Astrocyte (in vitro differentiated cells and primary cell): ENCODE data around the gene RAB2B. TPM values are rescaled to one million over a fixed set of nuclear protein-coding genes. Genes with fewer than 3 reads are reported as not detected.

Experiments used
- DNase-seq: peaks from one replicate; pipeline ENCODE4 v3.0.0-alpha.2; 2010; ENCODE audit warnings: low read depth
- FAIRE-seq: peaks from 2 replicates; lab custom pipeline; 2011; peaks lifted over from hg19 to GRCh38; lab: Jason Lieb, UNC
- H2AFZ ChIP-seq: 2 replicates; pipeline ENCODE4 v1.6.0; 2012; ENCODE audit warnings: low read depth, low read length, inconsistent platforms
- H3K27ac ChIP-seq: 2 replicates; pipeline ENCODE4 v1.5.1; 2011; ENCODE audit warnings: low read depth, low read length, inconsistent platforms
- H3K27me3 ChIP-seq: 2 replicates; pipeline ENCODE4 v1.6.0; 2011; ENCODE audit warnings: low read length, inconsistent platforms; ENCODE audit not compliant: insufficient read depth
- H3K36me3 ChIP-seq: 2 replicates; pipeline ENCODE4 v1.5.1; 2011; ENCODE audit warnings: low read length, inconsistent platforms; ENCODE audit not compliant: insufficient read depth
- H3K4me1 ChIP-seq: 2 replicates; pipeline ENCODE4 v1.5.1; 2011; ENCODE audit warnings: low read length, inconsistent platforms; ENCODE audit not compliant: insufficient read depth
- H3K4me2 ChIP-seq: 2 replicates; pipeline ENCODE4 v1.6.0; 2012; ENCODE audit warnings: low read length, inconsistent platforms
- H3K4me3 ChIP-seq: 2 replicates; pipeline ENCODE4 v1.5.1; 2011; ENCODE audit warnings: low read depth, mild to moderate bottlenecking, low read length, inconsistent platforms; ENCODE audit not compliant: insufficient read depth
- H3K79me2 ChIP-seq: 2 replicates; pipeline ENCODE4 v1.6.0; 2012; ENCODE audit warnings: mild to moderate bottlenecking, low read length, inconsistent platforms; ENCODE audit not compliant: insufficient read depth
- H3K9ac ChIP-seq: 2 replicates; pipeline ENCODE4 v1.6.0; 2012; ENCODE audit warnings: mild to moderate bottlenecking, low read length, inconsistent platforms
- H3K9me3 ChIP-seq: 2 replicates; pipeline ENCODE4 v1.5.1; 2012; ENCODE audit warnings: low read depth, mild to moderate bottlenecking, low read length, inconsistent platforms; ENCODE audit not compliant: insufficient read depth
- H4K20me1 ChIP-seq: 2 replicates; pipeline ENCODE4 v1.6.0; 2012; ENCODE audit warnings: low read length, inconsistent platforms; ENCODE audit not compliant: insufficient read depth
- H3K27ac Mint-ChIP-seq: one replicate; pipeline ENCODE4 v1.8.0; 2021; ENCODE audit warnings: mild to moderate bottlenecking, mixed read lengths; ENCODE audit not compliant: unreplicated experiment
- H3K27me3 Mint-ChIP-seq: one replicate; pipeline ENCODE4 v1.8.0; 2021; ENCODE audit warnings: low read depth, mixed read lengths; ENCODE audit not compliant: unreplicated experiment
- H3K36me3 Mint-ChIP-seq: one replicate; pipeline ENCODE4 v1.8.0; 2021; ENCODE audit warnings: low read depth, mixed read lengths; ENCODE audit not compliant: unreplicated experiment
- H3K4me1 Mint-ChIP-seq: one replicate; pipeline ENCODE4 v1.8.0; 2021; ENCODE audit warnings: low read depth, mixed read lengths; ENCODE audit not compliant: unreplicated experiment
- H3K4me3 Mint-ChIP-seq: one replicate; pipeline ENCODE4 v1.8.0; 2021; ENCODE audit warnings: mild to moderate bottlenecking, moderate library complexity, mixed read lengths; ENCODE audit not compliant: unreplicated experiment
- H3K9me3 Mint-ChIP-seq: one replicate; pipeline ENCODE4 v1.8.0; 2021; ENCODE audit warnings: mild to moderate bottlenecking, mixed read lengths; ENCODE audit not compliant: unreplicated experiment
- EZH2 ChIP-seq: IDR thresholded peaks from 2 replicates; pipeline ENCODE4 v1.6.1; 2012; ENCODE audit warnings: mild to moderate bottlenecking, low read length, inconsistent platforms; ENCODE audit not compliant: insufficient read depth
- total RNA-seq: library from RNA; stranded (reverse); gene quantifications from 2 replicates; pipeline ENCODE4 v1.2.1, GENCODE V29; 2021
- TF ChIP-seq, protein P1 (sequence below): IDR thresholded peaks from 2 replicates; pipeline ENCODE4 v1.5.1; 2011; ENCODE audit warnings: low read depth, mild to moderate bottlenecking, inconsistent platforms, low read length, moderate library complexity; ENCODE audit not compliant: insufficient read depth

The RAB2B gene
- total RNA-seq, 1 donor from 2014 or later = 49.9 TPM

GRCh38 chr14:21475767-21476522, 814 bp downstream of the RAB2B start:
- Histone ChIP-seq H3K9ac (peak overlapping the region; percentile 99), H3K4me2 (peak overlapping the region; percentile 94), H3K4me3 (peak overlapping the region; percentile 88), H3K4me1 (peaks cover 11% of the 10 kb centered on the region), H3K27me3 (no peaks in the 10 kb centered on the region), H3K9me3 (no peaks in the 10 kb centered on the region), H3K27ac (peak overlapping the region; percentile 75), H3K79me2 (peaks cover 52% of the 10 kb centered on the region), H3K36me3 (peaks cover 4% of the 10 kb centered on the region), H4K20me1 (peaks cover 6% of the 10 kb centered on the region), H2AFZ (peak overlapping the region; percentile 77)
- Mint-ChIP-seq H3K27me3 (no peaks in the 10 kb centered on the region), H3K9me3 (no peaks in the 10 kb centered on the region), H3K36me3 (peaks cover 5% of the 10 kb centered on the region), H3K27ac (peak overlapping the region; percentile 97), H3K4me1 (peaks cover 4% of the 10 kb centered on the region), H3K4me3 (peak overlapping the region; percentile 100)
- TF ChIP-seq, protein P1, sequence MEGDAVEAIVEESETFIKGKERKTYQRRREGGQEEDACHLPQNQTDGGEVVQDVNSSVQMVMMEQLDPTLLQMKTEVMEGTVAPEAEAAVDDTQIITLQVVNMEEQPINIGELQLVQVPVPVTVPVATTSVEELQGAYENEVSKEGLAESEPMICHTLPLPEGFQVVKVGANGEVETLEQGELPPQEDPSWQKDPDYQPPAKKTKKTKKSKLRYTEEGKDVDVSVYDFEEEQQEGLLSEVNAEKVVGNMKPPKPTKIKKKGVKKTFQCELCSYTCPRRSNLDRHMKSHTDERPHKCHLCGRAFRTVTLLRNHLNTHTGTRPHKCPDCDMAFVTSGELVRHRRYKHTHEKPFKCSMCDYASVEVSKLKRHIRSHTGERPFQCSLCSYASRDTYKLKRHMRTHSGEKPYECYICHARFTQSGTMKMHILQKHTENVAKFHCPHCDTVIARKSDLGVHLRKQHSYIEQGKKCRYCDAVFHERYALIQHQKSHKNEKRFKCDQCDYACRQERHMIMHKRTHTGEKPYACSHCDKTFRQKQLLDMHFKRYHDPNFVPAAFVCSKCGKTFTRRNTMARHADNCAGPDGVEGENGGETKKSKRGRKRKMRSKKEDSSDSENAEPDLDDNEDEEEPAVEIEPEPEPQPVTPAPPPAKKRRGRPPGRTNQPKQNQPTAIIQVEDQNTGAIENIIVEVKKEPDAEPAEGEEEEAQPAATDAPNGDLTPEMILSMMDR = no peak
- no peak for TF ChIP-seq EZH2
- DNase-seq (no peak), FAIRE-seq (no peak)

- DNase-seq (peak; percentile 77), FAIRE-seq (peak; percentile 26)
- no peaks in the 10 kb centered on the region for H4K20me1 ChIP-seq
- H3K4me2 ChIP-seq = no peak overlapping the region
- no peaks in the 10 kb centered on the region for H3K79me2 ChIP-seq
- peaks cover 7% of the 10 kb centered on the region for H3K36me3 Mint-ChIP-seq
- H3K4me3 ChIP-seq = no peak overlapping the region
- H3K4me1 ChIP-seq = no peaks in the 10 kb centered on the region
- no peaks in the 10 kb centered on the region for H3K9me3 ChIP-seq
- peaks cover 19% of the 10 kb centered on the region for H3K36me3 ChIP-seq
- no peaks in the 10 kb centered on the region for H3K9me3 Mint-ChIP-seq
- no peaks in the 10 kb centered on the region for H3K4me1 Mint-ChIP-seq
- no peak overlapping the region for H3K9ac ChIP-seq
- TF ChIP-seq, protein P1 = no peak
- TF ChIP-seq EZH2 = no peak
- H3K27ac ChIP-seq = peak overlapping the region; percentile 49
- H3K27me3 Mint-ChIP-seq = no peaks in the 10 kb centered on the region
- H2AFZ ChIP-seq = no peak overlapping the region
- no peak overlapping the region for H3K27ac Mint-ChIP-seq
- no peak overlapping the region for H3K4me3 Mint-ChIP-seq
- no peaks in the 10 kb centered on the region for H3K27me3 ChIP-seq
Measured at GRCh38 chr14:21467616-21468015, 9.1 kb downstream of the RAB2B start.
